ENCODE data around the gene RBM45.
"Not testable (repeated sequence)": the region's sequence is repeated elsewhere in the genome, so short reads cannot be mapped to it uniquely, and the experiment has no call there.

Gene RBM45

GRCh38 chr2:178106053-178106452 is 6.2 kb upstream of the RBM45 start:
- DNase-seq (ENCODE audit: low read depth) = no peak

GRCh38 chr2:178108176-178108575 is 4.1 kb upstream of the RBM45 start:
- DNase-seq (ENCODE audit: low read depth) = no peak

GRCh38 chr2:178109813-178110212 is 2.4 kb upstream of the RBM45 start:
- peak; percentile 37 for DNase-seq (ENCODE audit: low read depth)

- DNase-seq (ENCODE audit: low read depth) = no peak
Measured at GRCh38 chr2:178110681-178111080, 1.6 kb upstream of the RBM45 start.

- DNase-seq (ENCODE audit: low read depth) = no peak
Measured at GRCh38 chr2:178111743-178112142, 494 bp upstream of the RBM45 start.

- DNase-seq (ENCODE audit: low read depth) = no peak
Measured at GRCh38 chr2:178114462-178114861, 2.2 kb downstream of the RBM45 start.

- no peak for DNase-seq (ENCODE audit: low read depth)
Measured at GRCh38 chr2:178115271-178115670, 3.0 kb downstream of the RBM45 start.

- DNase-seq (ENCODE audit: low read depth) = no peak
Measured at GRCh38 chr2:178117725-178118124, 5.5 kb downstream of the RBM45 start.

GRCh38 chr2:178119179-178119922 is 7.1 kb downstream of the RBM45 start:
- no peak for DNase-seq (ENCODE audit: low read depth)

- no peak for DNase-seq (ENCODE audit: low read depth)
Measured at GRCh38 chr2:178123163-178123562, 10.9 kb downstream of the RBM45 start.

- DNase-seq (ENCODE audit: low read depth) = no peak
Measured at GRCh38 chr2:178125125-178125524, 12.9 kb downstream of the RBM45 start.

GRCh38 chr2:178125862-178126261 is 13.6 kb downstream of the RBM45 start:
- no peak for DNase-seq (ENCODE audit: low read depth)

- no peak for DNase-seq (ENCODE audit: low read depth)
Measured at GRCh38 chr2:178128836-178129630, 16.8 kb downstream of the RBM45 start.

- no peak for DNase-seq (ENCODE audit: low read depth)
Measured at GRCh38 chr2:178136321-178137025, 24.2 kb downstream of the RBM45 start.

GRCh38 chr2:178142274-178143065 is 30.2 kb downstream of the RBM45 start:
- peak; percentile 17 for DNase-seq (ENCODE audit: low read depth)

- DNase-seq (ENCODE audit: low read depth) = no peak
Measured at GRCh38 chr2:178143481-178143880, 31.2 kb downstream of the RBM45 start.

- peak; percentile 68 for DNase-seq (ENCODE audit: low read depth)
Measured at GRCh38 chr2:178152033-178152432, 39.8 kb downstream of the RBM45 start.

GRCh38 chr2:178152542-178152941 is 40.3 kb downstream of the RBM45 start:
- no peak for DNase-seq (ENCODE audit: low read depth)

GRCh38 chr2:178152977-178153376 is 40.7 kb downstream of the RBM45 start:
- no peak for DNase-seq (ENCODE audit: low read depth)

GRCh38 chr2:178153878-178154277 is 41.6 kb downstream of the RBM45 start:
- not testable (repeated sequence) for DNase-seq (ENCODE audit: low read depth)

- no peak for DNase-seq (ENCODE audit: low read depth)
Measured at GRCh38 chr2:178155524-178155923, 43.3 kb downstream of the RBM45 start.

- no peak for DNase-seq (ENCODE audit: low read depth)
Measured at GRCh38 chr2:178157574-178157973, 45.3 kb downstream of the RBM45 start.

Data from fibroblast of gingiva (primary cell).